GM19035 (cell line): ENCODE data around the gene RALGAPA1.

Experiments
- ATAC-seq: cut with Tn5 transposase; IDR thresholded peaks from one replicate; pipeline ENCODE4 v1.9.1; 2021; ENCODE audit not compliant: unreplicated experiment

RALGAPA1 gene

DNA sequence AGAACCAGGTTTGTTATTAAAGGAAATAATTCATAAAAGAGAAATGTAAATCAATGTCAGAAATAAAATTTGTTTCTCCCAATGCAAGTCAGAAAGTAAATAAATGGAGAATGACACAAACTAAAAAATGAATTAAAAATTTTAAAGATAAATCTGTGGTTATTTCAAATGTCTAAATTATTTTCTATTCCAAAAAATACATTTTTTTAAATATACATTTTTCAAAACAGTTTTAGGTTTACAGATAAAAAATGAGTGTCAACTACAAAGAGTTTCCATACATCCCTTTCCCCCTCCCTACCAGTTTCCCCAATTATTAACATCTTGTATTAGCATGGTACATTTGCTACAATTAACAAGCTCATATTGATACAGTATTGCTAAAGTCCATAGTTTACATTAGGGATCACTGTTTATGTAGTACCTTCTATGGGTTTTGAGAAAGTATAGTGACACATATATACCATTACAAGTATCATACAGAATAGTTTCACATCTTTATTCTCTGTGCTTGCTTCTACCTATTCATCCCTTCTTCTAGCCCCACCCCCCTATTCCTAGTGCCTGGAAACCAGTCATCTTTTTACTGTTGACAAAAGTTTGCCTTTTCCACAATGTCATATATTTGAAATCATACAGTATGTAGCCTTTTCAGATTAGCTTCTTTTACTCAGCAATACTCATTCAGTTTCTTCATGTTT is 104.2 kb downstream of the RALGAPA1 start:
- ATAC-seq, result no peak

DNA sequence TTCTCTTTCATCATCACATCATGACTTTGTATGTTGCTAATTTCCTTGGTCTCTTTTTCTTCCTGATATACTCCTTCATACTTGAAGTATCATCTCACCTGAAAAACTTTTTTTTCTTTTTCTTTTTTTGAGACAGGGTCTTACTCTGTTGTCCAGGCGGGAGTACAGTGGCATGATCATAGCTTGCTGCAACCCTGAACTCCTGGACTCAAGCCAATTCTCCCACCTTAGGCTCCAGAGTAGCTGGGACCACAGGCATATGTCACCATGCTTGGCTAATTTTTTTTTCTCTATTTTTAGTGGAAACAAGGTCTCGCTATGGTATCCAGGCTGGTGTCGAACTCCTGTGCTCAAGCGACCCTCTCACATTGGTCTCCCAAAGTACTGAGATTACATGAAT is 107.6 kb downstream of the RALGAPA1 start:
- no peak for ATAC-seq

DNA sequence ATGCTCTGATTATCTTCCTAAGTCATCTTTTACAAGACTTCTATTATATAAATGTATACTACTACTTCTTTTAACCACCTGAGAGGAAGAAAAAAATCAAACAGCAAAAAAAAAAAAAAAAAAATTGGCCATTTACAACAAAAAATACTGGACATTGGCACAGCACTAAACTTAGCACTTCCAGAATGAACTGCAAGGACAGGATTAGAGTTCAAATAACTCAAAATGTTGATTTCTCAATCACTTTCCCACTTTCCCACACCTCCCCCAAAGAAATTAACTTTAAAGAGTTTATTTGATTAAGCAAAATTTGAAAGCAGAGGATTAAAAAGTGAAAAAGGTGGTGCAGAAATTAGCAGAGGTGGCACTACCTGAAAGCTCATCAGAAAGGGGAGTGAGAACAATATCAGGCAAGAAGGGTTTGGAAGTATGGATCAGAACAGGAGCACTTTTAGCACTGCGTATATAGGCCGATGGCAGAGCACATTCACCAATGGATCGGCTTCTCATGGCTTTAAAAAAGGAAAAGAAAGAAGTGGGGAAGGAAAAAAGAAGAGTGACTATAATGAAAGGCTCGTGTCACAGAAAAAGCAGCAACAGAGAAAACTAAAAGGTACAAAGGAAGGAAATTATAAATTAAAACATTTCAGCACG is 109.2 kb downstream of the RALGAPA1 start:
- ATAC-seq, result no peak

DNA sequence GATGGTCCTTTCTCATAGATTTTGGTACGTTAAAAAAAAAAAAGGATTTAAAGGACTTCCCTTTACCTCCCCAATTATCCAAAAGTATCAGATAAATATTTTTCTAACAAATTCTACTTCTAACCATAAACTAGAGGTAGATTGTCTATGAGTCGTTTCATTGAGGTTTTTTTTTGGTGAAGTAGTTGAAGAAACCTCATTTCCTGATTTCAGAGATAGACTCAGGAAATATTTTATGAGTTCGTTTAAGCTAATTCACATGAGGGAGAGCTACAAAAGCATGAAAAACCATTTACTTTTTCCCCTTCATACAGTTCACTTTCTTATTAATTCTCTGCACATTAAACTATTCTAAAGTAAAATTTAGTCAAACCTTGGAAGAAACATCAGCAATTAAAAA is 112.5 kb downstream of the RALGAPA1 start:
- no peak for ATAC-seq

DNA sequence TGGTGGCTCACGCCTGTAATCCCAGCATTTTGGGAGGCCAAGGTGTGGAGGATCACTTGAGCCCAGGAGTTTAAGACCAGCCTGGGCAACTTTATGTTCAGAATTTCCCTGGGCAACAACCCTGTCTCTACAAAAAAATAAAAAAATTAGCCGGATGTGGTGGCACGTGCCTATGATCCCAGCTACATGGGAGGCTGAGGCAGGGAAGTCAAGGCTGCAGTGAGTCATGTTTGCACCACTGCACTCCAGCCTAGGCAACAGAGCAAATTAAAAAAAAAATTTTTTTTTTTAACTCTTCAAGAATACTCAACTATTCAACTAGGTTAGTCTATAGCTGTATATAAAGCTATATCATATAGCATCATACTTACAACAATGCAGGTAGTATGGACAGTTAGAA is 113.0 kb downstream of the RALGAPA1 start:
- ATAC-seq, result no peak

DNA sequence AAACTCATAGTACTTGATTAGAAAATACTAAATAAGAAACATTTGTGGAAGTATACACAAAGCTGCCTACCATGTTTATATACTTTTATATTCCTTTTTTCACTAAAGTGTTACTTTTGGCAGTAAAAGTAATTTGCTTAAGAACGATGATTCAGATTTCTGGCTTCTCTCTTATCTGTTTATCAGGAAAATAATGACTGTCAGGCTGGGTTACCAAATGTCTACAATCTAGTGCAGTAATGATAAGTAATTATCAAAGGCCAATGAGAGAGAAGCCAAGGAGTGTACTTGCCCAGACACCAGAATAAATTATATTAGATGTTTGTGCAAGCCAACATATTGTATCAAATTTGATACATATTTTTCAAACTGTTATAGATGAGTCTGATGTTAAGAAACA is 113.4 kb downstream of the RALGAPA1 start:
- ATAC-seq, result no peak

DNA sequence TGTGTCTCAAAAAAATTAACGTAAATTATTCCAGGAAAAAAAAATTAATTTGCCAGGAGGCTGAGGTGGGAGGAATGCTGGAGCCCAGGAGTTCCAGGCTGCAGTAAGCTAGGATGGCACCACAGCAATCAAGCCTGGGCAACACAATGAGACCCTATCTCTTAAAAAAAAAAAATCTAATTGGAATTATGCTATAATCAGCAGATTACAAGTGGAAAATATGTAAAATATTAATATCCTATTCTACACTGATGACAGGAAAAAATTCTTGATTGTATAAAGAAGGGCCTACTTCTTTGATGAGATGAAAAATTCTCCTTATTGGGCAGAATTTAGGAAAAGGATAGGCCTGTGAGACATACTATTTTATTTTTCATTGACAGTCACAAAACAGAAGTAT is 114.0 kb downstream of the RALGAPA1 start:
- ATAC-seq, result no peak

DNA sequence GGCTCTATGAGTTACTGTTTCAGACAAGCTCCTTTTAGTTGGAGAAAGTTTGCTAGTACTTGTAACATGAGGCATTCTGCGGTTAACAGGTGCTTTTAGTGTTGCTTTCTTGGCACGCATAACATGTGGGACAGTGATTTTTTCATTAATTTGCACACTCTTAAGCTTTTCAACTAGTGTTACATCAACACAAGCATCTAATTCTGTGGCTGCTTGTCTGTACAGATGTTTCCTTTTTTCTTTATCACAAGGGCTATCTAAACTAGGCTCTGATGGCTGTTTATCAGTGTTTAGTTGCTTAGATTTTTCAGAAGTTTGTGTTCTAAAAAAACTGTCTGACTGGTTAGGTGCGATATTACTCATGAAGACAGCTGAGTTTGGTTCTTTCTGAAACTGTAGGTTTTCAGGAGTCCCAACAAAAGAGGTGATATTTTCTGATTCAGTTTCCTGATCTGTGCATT is 120.1 kb downstream of the RALGAPA1 start:
- ATAC-seq, result no peak

DNA sequence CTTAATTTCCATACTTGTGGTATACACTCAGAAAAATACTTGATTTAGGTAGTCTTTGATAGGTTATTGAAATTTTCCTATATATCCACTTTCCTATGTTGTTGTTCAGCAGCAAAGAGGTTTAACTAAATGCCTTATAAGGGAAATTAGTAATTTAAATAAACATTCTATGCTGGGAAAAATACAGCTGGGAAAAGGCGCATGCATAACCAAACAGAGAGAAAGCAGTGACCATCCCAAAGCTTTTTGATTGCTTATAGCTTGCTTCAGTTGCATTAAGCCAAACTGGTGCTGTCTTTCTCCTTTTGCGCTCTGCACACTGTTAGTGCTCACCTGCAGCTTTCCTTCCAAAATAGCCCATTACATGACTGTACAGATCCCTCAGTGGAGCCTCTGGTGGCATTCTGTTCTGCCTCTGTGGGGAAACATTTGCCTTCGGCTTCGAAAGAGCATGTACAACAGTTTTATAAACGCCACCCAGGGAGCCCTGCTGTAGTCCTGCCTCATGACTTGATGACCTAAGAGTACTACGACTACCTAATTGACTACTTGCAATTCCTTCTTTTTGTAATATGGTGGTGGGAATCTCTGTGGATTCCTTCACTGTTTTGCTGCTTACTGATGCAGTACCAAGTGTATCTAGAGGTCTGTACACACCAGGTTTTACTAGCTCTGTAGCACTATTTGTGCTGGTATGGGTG is 120.8 kb downstream of the RALGAPA1 start:
- no peak for ATAC-seq

DNA sequence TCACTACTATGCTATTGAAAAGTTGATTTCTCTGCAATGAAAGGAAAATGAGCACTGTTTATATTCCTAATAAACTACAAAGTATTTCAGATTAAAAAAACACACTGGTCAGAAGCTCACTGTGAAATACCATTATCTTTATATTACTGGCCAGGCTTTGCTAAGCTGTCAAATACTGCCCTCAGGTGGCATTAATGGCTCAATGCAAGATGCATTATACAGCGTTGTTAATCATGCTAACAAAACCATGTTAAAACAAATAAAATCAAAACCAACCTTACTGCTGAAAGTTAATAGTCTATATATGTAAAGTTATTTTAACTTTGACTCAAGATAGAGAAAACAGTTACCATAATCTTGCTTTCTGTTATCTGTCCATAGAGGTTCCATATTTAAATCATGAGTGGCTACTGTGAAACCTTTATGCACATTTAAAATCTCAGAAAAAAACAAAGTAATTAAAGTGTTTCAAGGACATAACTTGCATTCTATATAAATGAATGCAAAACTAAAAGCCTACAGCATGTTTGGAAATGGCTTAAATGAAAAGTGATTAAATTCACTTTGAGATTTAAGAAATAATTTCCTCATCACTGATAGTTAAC is 121.7 kb downstream of the RALGAPA1 start:
- peak; percentile 59 for ATAC-seq

DNA sequence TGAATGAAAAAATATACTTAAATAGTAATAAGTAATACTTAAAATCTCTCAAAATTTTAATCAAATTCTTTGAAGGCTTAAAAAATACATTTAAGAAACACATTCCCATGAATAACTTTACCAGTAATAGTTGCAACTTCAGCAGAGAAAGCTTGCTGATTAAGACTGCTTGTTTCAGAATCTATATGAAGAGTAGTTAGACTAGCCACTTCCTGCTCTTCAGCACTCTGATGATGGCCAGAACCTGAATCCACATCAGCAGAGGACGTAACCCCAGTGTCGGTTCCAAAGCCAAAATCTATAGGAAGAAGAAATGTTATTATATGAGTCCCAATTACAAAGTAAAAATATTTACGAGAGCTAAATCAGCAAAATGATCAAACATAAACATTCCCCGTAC is 125.4 kb downstream of the RALGAPA1 start:
- peak; percentile 63 for ATAC-seq

DNA sequence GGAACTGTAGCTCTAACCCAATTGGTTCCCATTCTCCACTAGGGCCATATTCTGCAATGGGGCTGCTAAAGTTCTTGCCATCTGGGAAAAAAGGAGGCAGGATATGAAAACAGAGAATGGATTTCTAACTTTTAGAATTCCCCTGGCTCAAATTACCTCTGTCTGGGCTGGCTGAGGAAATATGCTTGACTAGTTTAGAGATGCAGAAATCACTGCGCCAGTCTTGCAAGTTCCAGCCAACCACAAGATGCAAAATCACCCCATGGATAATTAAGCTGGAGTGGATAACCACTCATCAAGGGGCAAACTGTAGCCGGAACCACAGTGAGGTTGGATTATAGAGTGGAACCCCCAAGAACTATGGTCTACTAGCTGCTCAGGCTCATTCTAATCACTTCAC is 126.3 kb downstream of the RALGAPA1 start:
- no peak for ATAC-seq

DNA sequence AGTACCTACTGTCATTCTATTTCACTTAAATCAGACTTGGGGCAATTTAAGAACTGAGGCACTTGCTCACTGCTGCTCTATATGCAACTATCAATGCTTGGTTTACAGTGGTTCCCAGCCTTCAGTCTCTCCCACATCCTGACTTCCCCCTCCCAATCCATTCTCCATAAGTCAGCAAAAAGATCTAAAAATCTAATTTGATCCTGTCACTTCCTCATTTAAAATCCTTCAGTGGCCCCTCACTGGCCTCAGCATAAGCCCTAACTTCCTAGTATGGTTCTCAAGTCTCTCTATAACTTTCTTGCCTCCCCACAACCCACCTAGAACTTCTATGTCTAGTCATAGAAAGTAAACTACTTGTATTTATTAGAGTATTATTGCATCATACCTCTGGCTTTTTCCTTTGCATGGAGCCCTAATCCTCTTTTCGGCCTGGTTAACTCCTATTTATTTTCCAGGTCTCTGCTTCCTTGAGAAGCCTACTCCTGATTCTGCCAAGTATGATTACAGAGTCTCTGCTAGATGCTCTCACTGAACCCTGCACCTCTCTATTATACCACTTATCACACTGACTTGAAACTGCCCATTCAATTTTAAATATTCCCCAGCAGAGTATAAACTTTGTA is 130.6 kb downstream of the RALGAPA1 start:
- no peak for ATAC-seq

DNA sequence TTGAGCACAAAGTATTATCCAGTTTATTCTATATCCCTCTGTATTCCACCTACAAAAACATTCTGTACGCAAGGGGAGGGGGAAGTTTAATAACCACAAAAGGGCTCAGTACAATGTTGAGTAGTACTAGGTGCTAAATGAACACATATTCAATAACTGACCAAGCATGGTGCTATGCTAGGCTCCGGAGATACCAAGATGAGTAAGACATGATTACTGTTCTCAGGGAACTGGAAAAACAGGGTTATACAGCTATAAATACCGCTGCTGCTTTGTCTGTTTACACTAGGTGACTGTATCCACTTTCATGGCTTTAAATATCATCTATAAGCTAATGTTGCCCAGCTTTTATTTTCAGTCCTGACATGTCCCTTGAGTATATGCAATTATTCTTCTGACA is 139.3 kb downstream of the RALGAPA1 start:
- ATAC-seq, result no peak

DNA sequence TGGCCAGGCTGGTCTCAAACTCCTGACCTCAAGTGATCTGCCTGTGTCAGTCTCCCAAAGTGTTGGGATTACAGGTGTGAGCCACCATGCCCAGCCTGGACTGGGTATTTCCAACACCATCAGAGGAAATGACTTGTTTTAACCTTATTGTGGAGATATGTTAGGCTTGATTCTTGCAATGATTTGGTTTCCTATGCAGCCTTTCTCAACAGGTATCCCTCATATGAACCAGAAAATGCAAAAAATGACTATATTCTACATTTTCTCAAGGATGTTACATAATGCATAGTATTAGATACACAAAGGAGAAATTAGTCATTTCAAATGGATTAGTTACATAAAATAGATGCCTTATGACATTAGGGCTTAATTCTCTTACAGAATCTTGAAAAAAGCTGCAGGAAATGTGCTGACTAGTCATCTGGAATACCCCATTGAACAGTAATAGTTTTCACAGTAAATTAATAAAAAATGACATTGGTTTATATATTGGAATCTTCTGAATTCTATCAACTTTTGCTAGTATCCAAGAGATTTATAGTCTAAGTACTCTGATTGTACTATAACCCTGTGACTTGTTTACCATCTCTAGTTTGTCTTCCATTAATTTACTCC is 142.6 kb downstream of the RALGAPA1 start:
- ATAC-seq, result no peak

DNA sequence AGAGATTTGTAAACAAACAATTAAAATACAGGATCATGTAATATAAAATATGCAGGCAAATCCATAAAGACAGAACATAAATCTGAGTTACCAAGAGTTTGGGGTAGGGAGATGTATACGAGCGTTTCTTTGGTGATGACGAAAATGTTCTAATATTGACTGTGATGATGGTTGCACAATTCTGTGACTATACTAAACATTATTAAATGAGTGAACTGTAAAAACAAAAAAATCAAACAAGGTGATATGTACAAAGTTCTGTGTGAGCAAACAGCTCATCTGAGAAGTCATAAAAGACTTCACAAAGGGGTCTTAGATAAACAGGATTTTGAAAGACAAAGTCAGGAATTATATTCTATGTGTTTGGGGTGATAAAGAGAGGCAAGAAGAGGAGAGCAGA is 147.2 kb downstream of the RALGAPA1 start:
- no peak for ATAC-seq

DNA sequence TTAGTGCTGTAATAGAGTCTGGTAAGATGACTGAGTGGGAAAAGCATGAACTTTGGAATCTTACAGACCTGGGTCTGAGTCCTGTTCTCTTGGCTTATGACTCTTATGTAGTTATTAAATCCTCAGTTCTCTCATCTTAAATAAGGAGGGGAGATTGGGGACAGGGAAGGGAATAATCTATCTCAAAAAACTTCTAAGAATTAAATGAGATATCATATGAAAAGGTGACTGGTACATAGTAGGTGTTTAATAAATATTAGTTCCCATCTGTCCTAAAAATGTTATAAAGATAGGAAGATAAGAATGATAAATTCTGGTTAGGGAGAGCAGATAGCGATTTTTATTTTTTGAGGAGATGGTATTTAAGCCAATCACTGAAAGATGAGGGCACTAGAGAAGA is 156.1 kb downstream of the RALGAPA1 start:
- no peak for ATAC-seq

DNA sequence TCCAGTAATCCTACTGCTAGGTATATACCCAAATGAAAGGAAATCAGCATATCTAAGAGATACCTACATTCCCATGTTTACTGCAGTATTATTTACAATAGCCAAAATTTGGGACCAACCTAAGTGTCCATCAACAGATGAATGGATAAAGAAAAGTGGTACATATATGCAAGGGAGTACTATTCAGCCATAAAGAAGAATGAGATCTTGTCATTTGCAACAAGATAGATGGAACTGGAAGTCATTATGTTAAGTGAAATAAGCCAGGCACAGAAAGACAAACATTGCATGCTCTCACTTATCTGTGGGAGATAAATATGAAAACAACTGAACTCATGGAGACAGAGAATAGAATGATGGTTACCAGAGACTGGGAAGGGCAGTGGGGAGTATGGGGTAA is 165.6 kb downstream of the RALGAPA1 start:
- no peak for ATAC-seq

DNA sequence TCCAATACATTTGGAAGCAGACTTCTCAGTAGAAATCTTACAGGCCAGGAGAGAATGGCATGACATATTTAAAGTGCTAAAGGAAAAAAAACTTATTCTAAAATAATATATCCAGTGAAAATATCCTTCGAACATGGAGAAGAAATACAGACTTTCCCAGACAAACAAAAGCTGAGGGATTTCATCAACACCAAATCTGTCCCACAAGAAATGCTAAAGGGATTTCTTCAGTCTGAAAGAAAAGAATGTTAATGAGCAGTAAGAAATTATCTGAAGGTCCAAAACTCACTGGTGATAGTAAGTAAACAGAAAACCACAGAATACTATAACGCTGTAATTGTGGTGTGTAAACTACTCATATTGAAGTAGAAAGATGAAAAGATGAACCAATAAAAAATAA is 171.2 kb downstream of the RALGAPA1 start:
- ATAC-seq, result no peak

DNA sequence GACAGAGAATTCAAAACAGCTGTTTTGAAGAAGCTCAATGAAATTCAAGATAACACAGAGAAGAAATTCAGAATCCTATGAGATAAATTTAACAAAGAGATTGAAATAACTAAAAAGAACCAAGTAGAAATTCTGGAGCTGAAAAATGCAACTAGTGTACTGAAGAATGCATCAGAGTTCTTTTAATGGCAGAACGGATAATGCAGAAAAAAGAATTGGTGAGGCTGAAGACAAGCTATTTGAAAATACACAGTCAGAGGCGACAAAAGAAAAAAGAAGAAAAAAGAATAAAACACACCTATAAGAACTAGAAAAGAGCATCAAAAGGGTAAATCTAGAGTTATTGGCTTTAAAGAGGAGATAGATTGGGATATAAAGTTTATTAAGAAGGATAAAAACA is 171.8 kb downstream of the RALGAPA1 start:
- no peak for ATAC-seq

DNA sequence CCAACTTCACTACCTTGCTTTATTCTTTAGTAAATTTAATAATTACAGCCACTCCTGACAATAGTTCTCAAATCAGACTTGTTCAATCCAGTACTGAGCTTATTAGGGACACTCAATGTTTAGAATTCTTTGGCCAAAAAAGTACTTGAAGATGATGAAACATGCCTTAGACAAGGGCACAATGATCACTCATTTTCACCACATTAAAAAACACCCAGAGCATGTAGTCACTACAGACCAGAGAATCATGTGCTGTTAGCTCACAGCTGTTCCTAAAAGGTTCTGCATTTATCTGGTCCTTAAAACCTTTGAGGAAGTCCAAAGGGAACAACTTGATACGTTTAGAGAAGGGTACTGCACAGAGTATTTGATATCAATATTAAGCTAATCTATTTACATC is 176.4 kb downstream of the RALGAPA1 start:
- no peak for ATAC-seq
